Measurements from ENCODE around the gene ZNF500. TPM values are rescaled to one million over a fixed set of nuclear protein-coding genes. Genes with fewer than 3 reads are reported as not detected.
A peak's percentile ranks its signal among the peaks of the same experiment; 100 is the strongest.

ZNF500 gene
- total RNA-seq, 6 experiments from 2014 or later, result 4.5 to 6.6 (median 5.8) TPM

- no peaks in the 10 kb centered on the region for H3K9me3 ChIP-seq
- peak overlapping the region; percentile 96 to 99 (median 98) for H3K4me3 ChIP-seq
- intact Hi-C loops (cut with DNase I), result no loop called here
- no peak for DNase-seq
- peak overlapping the region; percentile 20 to 81 (median 73) for H3K27ac ChIP-seq
- no peak for ATAC-seq
- WGBS (ENCODE audit: insufficient coverage, low coverage, low lambda C conversion rate, missing lambda C conversion rate), result 3% methylated on average over 6 of the region's 29 CpGs
- peaks cover 0 to 12% (median under 1%) of the 10 kb centered on the region in 4 donors for H3K4me1 ChIP-seq
- H3K36me3 ChIP-seq, result peaks cover 0 to 15% (median 0%) of the 10 kb centered on the region in 4 donors
- H3K27me3 ChIP-seq, result no peaks in the 10 kb centered on the region
- no peak for TF ChIP-seq POLR2A (IDR thresholded peaks at IDR 0.05)
- no peak for TF ChIP-seq CTCF (IDR thresholded peaks at IDR 0.05)
These were observed 34.3 kb upstream of the ZNF500 start for GRCh38 chr16:4801051-4801961.

- intact Hi-C loops (cut with DNase I), result no loop called here
- no peak for TF ChIP-seq POLR2A (IDR thresholded peaks at IDR 0.05)
- WGBS (ENCODE audit: insufficient coverage, low coverage, low lambda C conversion rate, missing lambda C conversion rate), result 61% methylated on average over 9 of the region's 17 CpGs
These were observed 33.5 kb upstream of the ZNF500 start for GRCh38 chr16:4800290-4801041.

GRCh38 chr16:4799171-4799855 is 32.4 kb upstream of the ZNF500 start:
- TF ChIP-seq CTCF (IDR thresholded peaks at IDR 0.05) (no peak), POLR2A (IDR thresholded peaks at IDR 0.05) (no peak)
- no peak overlapping the region for H3K4me3 ChIP-seq
- H3K4me1 ChIP-seq, result peaks cover 0 to 12% (median under 1%) of the 10 kb centered on the region in 4 donors
- ATAC-seq (no peak), DNase-seq (no peak)
- no peaks in the 10 kb centered on the region for H3K27me3 ChIP-seq
- intact Hi-C loops (cut with DNase I), result no loop called here
- H3K36me3 ChIP-seq, result peaks cover 0 to 6% (median 0%) of the 10 kb centered on the region in 4 donors
- no peaks in the 10 kb centered on the region for H3K9me3 ChIP-seq
- WGBS (ENCODE audit: insufficient coverage, low coverage, low lambda C conversion rate, missing lambda C conversion rate), result no CpG with 5 or more reads among the region's 19 CpGs
- no peak overlapping the region for H3K27ac ChIP-seq

More at GRCh38 chr16:4800290-4801041, 33.5 kb upstream of the ZNF500 start:
- ATAC-seq, result no peak
- no peak overlapping the region for H3K27ac ChIP-seq
- no peaks in the 10 kb centered on the region for H3K27me3 ChIP-seq
- peaks cover 0 to 10% (median 0%) of the 10 kb centered on the region in 4 donors for H3K36me3 ChIP-seq
- H3K4me3 ChIP-seq, result no peak overlapping the region
- peaks cover 0 to 12% (median under 1%) of the 10 kb centered on the region in 4 donors for H3K4me1 ChIP-seq
- H3K9me3 ChIP-seq, result no peaks in the 10 kb centered on the region
- DNase-seq, result peak; percentile 52 to 71 (median 63)

- Histone ChIP-seq H3K27me3 (no peaks in the 10 kb centered on the region), H3K27ac (no peak overlapping the region), H3K4me1 (peaks cover 0 to 12% (median under 1%) of the 10 kb centered on the region in 4 donors), H3K9me3 (no peaks in the 10 kb centered on the region), H3K4me3 (no peak overlapping the region), H3K36me3 (peaks cover 0 to 6% (median 0%) of the 10 kb centered on the region in 4 donors)
- WGBS (ENCODE audit: insufficient coverage, low coverage, low lambda C conversion rate, missing lambda C conversion rate), result 80% methylated on average over 2 of the region's 16 CpGs
- DNase-seq (no peak), ATAC-seq (no peak)
- intact Hi-C loops (cut with DNase I), result no loop called here
- TF ChIP-seq POLR2A (IDR thresholded peaks at IDR 0.05) (no peak), CTCF (IDR thresholded peaks at IDR 0.05) (no peak)
These were observed 31.5 kb upstream of the ZNF500 start for GRCh38 chr16:4798456-4798855.

Measured in right lobe of liver (tissue), 6 donors.